SK-N-SH (cell line): ENCODE measurements around the gene COL4A2.

ENCODE experiments used
- CHD2 ChIP-seq: fragments of 150-350 bp; IDR thresholded peaks from 2 replicates; pipeline ENCODE4 v1.6.1; 2018; ENCODE audit warnings: low read length; ENCODE audit not compliant: partially characterized antibody
- CTCF ChIP-seq: fragments of 200-600 bp; sonication (generic); IDR thresholded peaks from 2 replicates; pipeline ENCODE4 v1.6.1; 2017; ENCODE audit warnings: antibody characterized with exemption, mild to moderate bottlenecking, moderate library complexity
- EP300 ChIP-seq, 2 experiments: IDR thresholded peaks; 2 replicates each; pipeline versions ENCODE4 v1.4.0 to v1.6.1; 2012; ENCODE audit warnings: borderline replicate concordance in 1 of 2, low read depth in 1 of 2, low read length in 1 of 2
- EZH2phosphoT487 ChIP-seq: fragments of 200-600 bp; sonication (generic); IDR thresholded peaks from 2 replicates; pipeline ENCODE4 v1.6.1; 2017; ENCODE audit warnings: low read depth, mixed run types, mild to moderate bottlenecking, antibody characterized with exemption, moderate library complexity, borderline replicate concordance
- MEF2A ChIP-seq: IDR thresholded peaks from 2 replicates; pipeline ENCODE4 v1.4.0; 2012; ENCODE audit warnings: low read depth, borderline replicate concordance
- RCOR1 ChIP-seq: fragments of 150-350 bp; IDR thresholded peaks from 2 replicates; pipeline ENCODE4 v1.6.1; 2017; ENCODE audit warnings: antibody characterized with exemption, low read length
- SIN3A ChIP-seq: IDR thresholded peaks from 2 replicates; pipeline ENCODE4 v1.6.1; 2012; ENCODE audit warnings: low read depth, mild to moderate bottlenecking, low read length, moderate library complexity, borderline replicate concordance
- SMC3 ChIP-seq: IDR thresholded peaks from 2 replicates; pipeline ENCODE4 v1.6.1; 2012; ENCODE audit warnings: low read depth, low read length, improper control_type of control experiment
- TEAD4 ChIP-seq: IDR thresholded peaks from 2 replicates; pipeline ENCODE4 v1.4.0; 2012; ENCODE audit warnings: mild to moderate bottlenecking, borderline replicate concordance; ENCODE audit not compliant: insufficient read depth
- USF1 ChIP-seq: IDR thresholded peaks from 2 replicates; pipeline ENCODE4 v1.4.0; 2012; ENCODE audit warnings: low read depth, borderline replicate concordance

GRCh38 chr13:110339975-110340550 lies 33.0 kb downstream of the COL4A2 start:
- TF ChIP-seq CTCF (no peak), USF1 (no peak), EZH2phosphoT487 (no peak), MEF2A (no peak), SMC3 (no peak), TEAD4 (no peak), CHD2 (no peak), EP300 (IDR thresholded peaks at IDR 0.05; ENCODE audit: borderline replicate concordance in 1 of 2, low read depth in 1 of 2, low read length in 1 of 2) (no peak), SIN3A (no peak), RCOR1 (no peak)
